Dermis lymphatic vessel endothelial cell (primary cell): ENCODE data around the gene PIK3IP1. TPM values are rescaled to one million over a fixed set of nuclear protein-coding genes. Genes with fewer than 3 reads are reported as not detected.

ENCODE experiments used
- total RNA-seq: library from RNA; depleted of rRNA; stranded (reverse); fragments of >200 nt; gene quantifications from 2 replicates; pipeline ENCODE4 v1.2.1, GENCODE V29; 2014

Gene PIK3IP1, protein sequence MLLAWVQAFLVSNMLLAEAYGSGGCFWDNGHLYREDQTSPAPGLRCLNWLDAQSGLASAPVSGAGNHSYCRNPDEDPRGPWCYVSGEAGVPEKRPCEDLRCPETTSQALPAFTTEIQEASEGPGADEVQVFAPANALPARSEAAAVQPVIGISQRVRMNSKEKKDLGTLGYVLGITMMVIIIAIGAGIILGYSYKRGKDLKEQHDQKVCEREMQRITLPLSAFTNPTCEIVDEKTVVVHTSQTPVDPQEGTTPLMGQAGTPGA
- 30.1 and 38.1 TPM in 2 replicates for total RNA-seq

DNA sequence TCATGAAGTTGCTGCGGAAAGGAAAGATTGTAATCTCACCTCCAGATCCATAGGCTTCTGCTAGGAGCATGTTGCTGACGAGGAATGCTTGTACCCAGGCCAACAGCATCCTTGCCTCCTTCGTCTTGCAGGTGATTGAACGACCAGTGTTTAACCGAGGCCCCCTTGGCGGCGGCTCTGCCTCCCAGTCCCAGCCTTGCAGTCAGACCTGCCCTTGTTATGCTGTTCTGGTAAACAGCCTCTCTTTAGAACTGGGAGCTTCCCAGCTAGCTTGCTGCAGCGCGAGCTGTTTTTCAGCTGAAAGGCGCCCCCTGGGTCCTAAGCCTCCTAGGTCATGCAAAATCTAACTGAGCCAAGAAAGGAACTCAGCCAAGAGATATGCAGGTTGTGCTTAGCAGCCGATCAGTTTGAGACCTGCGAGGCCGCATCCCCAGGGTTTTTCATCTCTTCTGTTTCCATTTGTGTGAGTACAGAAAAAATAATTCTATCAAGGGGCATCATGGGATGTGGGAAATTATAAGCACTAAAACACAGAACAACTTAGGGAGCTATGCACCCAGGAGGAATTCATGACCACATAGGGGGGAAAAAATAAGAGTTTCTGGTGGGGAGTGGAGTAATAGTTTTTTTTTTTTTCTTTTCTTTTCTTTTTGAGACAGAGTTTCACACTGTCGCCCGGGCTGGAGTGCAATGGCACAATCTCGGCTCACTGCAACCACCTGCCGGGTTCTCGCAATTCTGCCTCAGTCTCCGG, at the start of gene PIK3IP1:
TSS of gene PIK3IP1 (minus strand) at position 253 of the 754 bp plus-strand sequence. CDS start at position 109, 144 bp downstream.

Other genes with a start within 250 kb of the PIK3IP1 start
- gene SMTN, start 211.2 kb downstream of the PIK3IP1 start, total RNA-seq = 237 and 292 TPM in 2 replicates
- gene SELENOM, start 184.9 kb downstream of the PIK3IP1 start, total RNA-seq = 15.4 and 19.6 TPM in 2 replicates
- gene INPP5J, start 169.5 kb downstream of the PIK3IP1 start, total RNA-seq = 0.09 and 0.11 TPM in 2 replicates
- gene PLA2G3, start 152.0 kb downstream of the PIK3IP1 start, total RNA-seq = not detected in 2 replicates
- gene RNF185, start 132.3 kb downstream of the PIK3IP1 start, total RNA-seq = 35.7 and 39.4 TPM in 2 replicates
- gene LIMK2, start 80.2 kb downstream of the PIK3IP1 start, total RNA-seq = 57.2 and 92.9 TPM in 2 replicates
- gene PATZ1, start 53.9 kb upstream of the PIK3IP1 start, total RNA-seq = 9.6 and 15.5 TPM in 2 replicates
- 64.0 and 71.9 TPM in 2 replicates for gene DRG1, start 107.1 kb upstream of the PIK3IP1 start, total RNA-seq
- gene EIF4ENIF1, start 197.4 kb upstream of the PIK3IP1 start, total RNA-seq = 10.4 TPM in 2 replicates
- 12.0 and 15.0 TPM in 2 replicates for gene SFI1, start 204.0 kb upstream of the PIK3IP1 start, total RNA-seq